GM18868 (cell line): ENCODE data around the gene APBA3.

ENCODE experiments used
- ATAC-seq: cut with Tn5 transposase; IDR thresholded peaks from one replicate; pipeline ENCODE4 v1.9.1; 2021; ENCODE audit warnings: mild to moderate bottlenecking, moderate library complexity; ENCODE audit not compliant: unreplicated experiment

APBA3 gene, protein sequence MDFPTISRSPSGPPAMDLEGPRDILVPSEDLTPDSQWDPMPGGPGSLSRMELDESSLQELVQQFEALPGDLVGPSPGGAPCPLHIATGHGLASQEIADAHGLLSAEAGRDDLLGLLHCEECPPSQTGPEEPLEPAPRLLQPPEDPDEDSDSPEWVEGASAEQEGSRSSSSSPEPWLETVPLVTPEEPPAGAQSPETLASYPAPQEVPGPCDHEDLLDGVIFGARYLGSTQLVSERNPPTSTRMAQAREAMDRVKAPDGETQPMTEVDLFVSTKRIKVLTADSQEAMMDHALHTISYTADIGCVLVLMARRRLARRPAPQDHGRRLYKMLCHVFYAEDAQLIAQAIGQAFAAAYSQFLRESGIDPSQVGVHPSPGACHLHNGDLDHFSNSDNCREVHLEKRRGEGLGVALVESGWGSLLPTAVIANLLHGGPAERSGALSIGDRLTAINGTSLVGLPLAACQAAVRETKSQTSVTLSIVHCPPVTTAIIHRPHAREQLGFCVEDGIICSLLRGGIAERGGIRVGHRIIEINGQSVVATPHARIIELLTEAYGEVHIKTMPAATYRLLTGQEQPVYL

DNA sequence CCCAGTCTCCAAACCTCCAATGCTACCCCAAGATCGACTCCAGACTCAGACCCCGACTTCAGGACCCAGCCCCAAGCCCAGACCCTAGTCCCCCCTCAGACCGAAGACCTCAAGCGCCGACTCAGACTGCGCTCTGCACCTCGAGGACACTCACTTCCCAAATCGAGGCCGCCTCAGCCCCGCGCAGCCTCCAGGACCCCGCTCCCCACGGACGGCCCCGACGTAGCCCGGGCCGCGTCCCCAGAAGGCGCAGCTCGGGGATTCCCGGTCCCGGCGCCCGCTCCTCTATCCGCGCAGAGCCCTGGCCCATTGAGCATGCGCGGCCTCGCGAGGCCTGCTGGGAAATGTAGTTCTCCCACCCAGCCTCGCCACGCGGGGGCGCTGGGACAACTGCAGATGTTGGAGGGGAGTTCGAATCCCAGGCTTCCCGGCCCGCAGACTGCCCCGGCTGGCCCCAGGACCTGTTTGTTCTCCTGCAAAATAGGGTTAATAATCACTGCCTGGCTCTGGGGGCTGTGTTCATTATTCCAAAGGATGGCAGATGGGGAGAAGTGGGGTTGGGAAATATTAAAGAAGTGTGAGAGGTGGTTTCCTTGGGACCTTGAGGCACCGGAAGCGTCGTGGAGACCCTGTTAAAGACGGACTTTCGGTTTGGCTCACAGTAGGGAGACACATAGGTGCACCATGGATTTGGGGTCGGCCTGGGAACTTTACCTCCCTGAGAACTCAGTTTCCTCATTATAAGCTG, at the start of gene APBA3:
Gene APBA3 (minus strand): TSS at position 311 of the 748 bp plus-strand sequence. CDS start 1,428 bp downstream, outside the sequence.
- ATAC-seq: peak; percentile 54

DNA sequence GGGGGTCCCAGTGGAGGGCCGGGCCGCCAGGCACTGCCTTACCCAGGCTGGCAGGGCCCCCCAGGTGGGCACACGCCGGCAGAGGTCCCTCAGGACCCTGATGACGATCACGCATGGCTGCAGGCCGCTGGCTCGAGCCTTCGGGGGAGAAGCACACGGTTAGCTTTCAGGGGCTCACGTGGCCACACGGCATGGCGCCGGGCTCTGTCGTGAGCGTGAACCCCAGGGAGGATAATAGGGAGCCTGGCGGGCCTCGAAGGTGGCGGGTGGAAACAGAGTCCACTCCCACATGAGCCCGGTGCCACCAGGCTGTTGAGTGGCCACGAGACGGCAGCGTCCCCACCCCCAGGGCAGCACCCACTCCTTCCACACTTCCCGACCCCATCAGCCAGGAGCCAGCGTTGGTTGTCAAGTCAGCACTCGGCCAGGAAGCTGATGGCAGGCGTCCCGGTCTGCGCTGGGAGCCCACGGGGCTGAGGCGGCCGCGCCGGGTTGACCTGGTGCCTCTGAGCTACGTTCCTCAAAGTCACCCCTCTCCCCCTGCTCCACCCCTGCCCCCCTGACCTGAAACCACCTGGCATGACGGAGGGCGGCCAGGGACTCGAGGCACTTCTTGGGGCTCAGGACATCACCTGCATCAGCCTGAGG, 49.3 kb upstream of the APBA3 start:
- ATAC-seq: no peak

DNA sequence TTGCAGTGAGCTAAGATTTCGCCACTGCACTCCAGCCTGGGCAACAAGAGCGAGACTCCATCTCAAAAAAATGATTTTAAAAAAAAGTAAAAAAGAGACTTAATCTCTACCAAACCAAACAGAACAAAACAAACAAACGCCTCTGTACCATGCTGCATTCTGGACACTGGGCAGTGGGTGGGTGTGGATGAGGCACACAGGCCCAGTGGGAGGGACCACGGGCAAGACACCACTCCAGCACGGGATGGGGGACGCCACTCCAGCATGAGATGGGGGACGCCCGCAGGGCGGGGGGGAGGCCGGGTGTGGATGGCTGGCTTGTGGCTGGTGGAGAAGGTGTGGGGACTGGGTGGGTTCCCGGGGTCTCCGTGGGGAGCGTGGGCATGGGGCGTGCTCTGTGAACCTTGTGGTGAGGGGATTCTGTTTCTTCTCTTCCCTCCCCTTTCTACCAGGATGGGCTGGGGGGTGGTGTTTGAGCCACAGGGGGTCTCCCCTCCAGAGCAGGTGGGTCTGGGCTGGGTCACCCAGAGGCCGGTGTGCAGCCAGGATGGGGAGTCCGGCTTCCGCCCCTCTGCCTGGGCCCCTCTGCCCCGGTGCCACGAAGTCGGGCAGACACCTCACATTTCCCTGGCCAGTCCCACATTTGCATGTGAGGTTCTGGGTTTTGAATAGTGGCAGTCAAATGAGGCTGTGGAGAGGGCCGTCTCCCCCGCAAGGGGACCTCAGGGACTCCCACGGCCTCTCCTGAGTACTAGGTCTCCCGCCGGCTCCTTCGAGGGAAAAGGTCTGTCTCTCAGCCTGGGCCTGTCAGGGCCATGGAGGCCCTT, 48.6 kb upstream of the APBA3 start:
- no peak for ATAC-seq

DNA sequence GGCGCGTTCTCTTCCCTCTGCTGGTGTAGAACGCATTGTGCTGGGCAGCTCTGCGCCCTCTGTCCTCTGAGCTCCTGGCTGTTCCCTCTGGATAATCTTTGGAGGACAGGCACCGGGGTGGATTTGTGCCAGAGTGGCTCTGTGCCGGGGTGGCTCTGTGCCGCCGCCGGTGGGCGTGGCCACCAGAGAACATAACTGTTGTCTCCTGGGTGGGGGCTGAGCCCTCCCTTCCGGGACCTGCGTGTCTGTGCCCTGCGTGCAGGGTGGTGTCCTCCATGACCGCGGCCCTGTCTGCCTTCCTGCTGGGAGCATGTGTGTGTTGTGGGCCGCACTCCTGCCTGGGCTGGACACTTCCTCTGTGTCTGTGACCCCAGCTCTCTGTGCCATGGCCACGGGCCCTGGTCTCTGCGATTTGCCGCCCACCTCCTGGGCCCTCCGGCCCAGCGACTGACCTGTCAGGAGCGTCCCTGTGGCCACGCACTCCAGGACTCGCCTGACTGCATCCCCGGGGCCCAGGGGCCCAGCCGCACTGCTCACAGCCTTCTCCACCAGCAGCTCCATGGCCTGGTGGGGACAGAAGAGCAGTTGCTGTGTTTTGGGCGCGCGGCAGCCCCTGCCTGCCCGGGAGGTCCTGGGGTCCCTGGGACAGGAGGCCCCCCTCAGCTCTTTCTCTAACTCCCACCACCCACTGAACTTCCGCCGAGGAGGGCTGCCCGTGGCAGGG, 47.1 kb upstream of the APBA3 start:
- ATAC-seq: no peak

DNA sequence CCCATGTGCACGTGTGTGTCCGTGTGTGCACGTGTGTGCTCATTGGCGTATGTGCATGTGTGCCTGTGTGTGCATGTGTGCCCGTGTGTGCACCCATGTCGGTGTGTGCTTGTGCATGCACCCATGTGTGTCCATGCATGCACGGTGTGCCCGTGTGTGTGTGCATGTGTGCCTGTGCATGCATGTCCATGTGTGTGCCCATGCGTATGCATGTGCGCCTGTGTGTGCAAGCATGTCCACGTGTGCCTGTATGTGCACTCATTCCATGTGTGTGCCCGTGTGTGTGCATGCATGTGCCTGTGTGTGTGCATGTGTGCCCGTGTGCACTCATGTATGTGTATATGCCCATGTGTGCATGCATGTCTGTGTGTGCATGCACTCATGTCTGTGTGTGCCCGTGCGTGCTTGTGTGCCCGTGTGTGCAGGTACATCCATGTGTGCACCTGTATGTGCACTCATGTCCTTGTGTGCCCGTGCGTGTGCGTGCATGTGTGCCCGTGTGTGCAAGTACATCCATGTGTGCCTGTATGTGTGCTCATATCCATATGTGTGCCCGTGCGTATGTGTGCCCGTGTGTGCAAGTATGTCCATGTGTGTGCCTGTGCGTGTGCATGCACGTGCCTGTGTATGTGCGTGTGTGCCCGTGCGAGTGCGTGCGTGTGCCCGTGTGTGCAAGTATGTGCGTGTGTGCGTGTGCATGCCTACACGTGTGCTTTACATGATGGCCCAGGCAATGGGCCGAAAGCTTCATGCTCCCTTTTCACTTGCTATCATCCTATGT, 46.3 kb upstream of the APBA3 start:
- ATAC-seq: no peak

DNA sequence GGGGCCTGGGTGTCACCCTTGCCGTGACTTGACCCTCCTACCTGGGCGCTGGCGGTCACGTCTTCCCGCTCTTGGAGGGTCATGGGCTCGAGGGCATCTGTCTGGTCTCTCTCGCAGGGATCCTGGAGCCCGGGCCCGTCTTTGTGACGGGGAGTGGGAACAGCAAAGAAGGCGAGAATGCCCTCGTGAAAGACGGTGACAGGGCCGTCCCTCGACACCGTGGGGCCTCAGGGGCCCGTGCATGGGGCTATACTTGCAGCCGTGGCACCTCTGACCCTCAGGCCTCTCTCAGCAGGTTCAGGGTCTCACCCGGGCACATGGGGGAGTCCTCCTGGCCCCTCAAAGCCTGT, 45.6 kb upstream of the APBA3 start:
- no peak for ATAC-seq

DNA sequence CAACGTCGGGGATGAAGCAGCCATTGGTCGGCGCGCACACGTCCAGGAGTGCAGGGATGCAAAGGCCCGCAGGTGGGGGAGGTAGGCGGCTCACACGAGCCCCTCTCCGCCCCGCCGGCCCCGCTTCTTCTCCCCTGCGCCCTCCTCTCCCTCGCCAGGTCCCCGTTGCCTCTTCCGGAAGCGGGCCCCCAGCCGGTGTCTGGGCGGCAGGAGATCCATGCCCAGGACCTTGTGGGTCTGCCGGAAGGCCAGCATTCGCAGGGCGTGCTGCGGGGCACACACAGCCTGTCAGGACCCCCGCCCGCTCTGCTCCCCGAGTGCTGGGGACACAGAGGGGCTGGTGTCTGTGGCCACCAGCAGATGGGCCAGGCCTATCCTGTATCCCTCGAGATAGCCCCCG, 44.4 kb upstream of the APBA3 start:
- ATAC-seq: no peak

DNA sequence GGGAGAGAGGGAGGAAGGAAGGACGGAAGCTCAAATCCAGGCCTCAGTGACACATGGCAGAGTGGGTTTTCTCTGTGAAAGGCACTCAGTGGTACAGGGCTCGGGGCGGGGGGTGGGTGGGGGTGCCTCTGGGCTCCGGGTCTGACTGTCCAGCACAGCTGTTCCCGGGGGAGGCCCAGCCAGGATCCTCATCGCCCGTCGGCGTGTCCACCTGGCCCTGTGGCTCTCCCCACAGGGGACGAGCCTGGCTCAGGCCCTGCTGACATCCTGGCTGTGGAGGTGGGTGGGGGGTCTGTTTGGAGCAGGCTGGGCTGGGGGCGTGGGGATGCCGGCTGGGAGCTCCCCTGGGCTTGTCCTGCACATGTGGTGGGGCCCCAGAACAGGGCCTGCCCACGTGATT, 42.9 kb upstream of the APBA3 start:
- no peak for ATAC-seq

DNA sequence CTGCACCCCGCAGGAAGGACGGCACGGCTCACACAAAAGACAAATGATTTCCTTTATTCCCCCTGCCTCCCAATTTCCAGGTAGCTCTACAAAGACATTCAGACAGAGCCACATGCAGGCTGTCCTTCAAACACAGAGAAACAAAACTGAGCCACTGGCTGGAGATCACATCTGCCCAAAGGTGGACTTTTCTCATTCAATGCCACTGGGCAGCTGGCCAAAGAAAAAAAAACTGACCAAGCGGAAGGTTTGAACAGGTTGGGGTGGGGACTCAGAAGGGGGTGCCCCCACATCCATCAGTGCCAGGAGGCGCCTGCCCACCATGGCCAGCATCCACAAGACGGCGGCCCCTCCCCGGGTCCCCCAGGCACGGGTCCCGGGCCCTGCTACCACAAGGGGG, 42.5 kb upstream of the APBA3 start:
- no peak for ATAC-seq

DNA sequence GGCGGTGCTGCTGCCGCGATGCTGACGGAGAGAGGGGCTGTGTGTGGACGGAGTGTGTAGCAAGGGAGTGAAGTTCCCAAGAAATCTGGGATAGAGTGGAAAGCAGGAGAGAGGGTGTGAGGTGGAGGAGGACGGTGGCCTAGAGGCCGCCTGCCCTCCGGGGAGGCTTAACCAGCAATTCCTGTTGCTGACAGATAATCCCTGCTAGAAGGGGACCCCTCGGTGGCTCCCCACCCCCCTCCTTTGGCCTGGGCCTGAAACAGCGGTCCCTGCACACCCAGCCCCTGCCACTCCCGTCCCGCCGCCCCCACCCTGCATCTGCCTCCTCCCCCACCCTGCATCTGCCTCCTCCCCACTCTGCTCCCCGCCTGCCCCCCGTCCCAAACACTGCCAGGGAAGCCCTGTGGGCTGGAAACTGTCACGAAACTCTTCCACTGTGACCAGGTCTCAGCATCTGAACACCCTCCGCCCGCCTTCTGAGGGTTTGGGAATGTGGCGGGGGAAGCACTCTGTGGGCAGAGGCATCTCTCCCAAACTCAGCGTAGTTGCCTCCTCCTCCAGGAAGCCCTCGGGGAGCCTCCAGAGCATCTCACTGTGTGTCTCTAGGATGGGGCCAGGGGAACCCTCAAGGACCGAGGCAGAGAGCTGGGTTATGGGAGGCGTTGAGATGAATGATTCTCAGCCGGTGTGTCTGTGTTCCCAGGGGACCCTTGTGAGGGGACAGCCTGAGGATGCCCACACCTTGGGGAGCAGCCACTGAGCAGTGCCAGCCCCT, 41.8 kb upstream of the APBA3 start:
- no peak for ATAC-seq

DNA sequence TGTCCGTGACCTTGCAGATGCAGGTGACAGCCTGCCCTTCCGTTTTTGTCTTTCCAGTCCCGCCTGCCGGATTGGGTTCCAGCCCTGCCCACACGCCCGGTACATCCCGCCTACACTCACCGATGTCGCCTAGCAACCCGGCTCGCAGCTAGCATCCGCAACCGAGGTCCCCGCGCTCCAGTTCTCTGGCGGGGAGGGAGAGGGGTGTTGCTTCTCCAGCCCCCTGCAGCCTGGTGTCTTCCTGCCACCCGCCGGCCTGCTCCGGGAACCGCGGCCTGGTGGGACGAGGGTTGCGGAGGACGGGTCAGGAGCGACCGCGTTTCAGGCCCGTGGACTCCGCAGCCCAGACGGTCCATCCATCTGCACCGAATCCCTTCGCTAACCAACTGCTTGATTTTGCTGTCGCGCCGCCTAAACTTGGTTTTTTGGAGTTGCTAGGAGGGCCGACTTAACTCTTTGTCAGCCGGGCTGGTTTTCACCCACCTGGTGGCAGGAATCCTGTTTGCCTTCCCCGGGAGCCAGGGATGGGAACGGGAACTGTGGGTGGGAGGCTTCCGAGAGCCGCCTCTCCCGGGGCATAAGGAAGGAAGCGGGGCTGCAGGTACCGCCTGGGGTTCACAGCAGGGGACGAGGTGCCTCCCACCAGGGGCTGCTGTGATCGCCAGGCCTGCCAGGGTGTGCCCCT, 40.1 kb upstream of the APBA3 start:
- no peak for ATAC-seq

DNA sequence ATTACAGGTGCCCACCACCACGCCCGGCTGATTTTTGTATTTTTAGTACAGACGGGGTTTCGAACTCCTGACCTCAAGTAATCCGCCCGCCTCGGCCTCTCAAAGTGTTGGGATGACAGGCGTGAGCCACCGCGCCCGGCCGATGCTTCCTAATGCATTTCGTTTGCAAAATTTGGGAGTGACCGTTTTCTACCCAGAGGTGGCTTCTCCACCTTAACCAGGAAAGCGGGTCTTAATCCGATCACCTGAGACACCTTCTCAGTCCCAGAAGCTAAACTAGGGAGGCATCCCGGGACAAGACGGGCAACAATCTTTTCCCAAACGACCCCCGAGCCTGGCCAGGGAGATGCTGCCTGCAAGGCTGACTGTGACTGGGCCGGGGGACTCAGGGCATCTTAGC, 39.5 kb upstream of the APBA3 start:
- no peak for ATAC-seq

DNA sequence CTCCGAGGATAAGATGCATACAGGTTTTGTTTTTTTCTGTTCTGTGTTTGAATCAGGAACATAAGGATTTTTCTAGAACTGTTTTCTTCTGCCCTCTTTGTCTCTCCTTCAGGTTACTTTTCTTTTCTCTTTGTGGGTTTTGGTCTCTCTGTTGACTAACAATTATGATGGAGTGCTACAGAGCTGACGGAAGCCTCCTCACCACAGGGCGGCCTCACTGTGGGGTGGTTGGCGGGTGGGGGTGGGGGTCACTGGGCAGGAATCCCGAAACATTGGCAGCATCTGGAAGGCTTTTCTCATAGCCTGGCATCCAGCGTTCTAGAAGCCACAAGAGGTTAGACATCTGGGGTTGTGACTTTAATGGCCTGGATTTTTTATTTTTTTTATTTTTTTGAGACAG, 36.6 kb upstream of the APBA3 start:
- no peak for ATAC-seq

DNA sequence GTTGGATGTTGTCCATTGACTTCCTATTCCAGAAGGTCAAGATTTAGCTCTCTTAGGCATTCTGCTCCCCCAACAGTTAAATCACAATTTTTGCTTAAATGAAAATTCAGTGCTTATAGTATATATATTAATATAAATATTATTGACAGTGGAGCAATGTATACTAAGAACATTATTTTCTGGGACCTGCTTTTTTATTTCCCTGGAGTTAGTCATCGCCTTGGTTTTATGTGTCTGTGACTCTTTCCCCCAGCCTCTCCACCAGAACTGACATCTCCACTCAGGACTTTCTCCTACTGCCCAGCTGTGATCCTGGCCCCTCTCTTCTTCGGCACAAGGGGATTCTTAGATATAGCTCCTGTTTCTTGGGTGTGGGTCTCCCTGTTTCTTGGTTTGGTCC, 34.9 kb upstream of the APBA3 start:
- ATAC-seq: no peak

DNA sequence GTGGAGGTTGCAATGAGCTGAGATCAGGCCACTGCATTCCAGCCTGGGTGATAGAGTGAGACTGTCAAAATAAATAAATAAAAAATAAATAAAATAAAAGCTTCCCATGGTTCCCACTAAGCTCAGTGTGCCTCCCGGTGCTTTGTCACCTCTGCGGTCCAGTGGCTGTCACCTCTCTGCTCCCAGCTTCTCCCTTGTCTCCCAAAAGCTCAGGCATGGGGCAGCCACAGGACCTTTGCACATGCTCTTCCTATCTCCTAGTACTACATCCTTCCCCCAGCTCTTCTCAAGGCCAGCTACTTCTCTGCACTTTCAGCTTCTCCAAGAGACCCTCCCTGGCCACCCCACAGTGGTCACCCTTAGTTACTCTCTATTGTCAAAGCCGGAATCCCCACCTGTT, 32.3 kb upstream of the APBA3 start:
- no peak for ATAC-seq

DNA sequence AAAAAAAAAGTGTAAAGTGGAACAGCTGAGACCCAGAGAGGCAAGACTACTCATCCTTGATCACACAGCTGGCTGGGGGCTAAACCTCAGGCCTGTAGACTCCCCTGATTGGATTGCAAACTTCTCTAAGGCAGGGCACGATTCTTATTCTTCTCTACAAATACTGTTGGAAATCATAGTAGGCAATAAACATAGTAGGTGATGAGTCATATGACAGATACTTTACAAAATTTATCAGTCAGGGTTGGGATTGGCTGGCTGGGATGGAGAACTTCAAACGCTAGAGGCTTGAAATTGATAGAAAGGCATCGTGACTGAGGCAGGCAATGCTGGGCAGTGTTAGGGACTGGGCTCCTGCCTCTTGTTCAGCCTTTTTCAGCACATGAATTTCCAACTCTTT, 30.6 kb upstream of the APBA3 start:
- no peak for ATAC-seq

DNA sequence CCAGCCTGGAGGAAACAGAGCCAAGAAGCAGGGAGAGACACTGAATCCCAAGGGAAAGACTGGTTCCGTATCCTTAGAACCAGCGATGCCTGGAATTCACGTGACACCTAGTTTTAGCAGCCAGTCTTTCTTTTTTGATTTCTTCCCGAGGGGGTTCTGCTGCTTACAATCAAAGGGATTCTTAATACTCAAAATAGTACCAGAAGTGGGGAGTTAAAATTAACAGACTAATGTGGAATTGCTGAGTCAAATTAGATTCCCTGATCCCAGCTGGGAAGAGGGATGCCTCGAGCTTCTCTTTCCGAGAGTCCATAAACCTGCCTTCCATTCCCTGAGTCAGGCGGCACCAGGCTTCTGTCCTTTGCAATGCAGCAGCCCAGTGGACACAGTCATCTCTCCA, 29.4 kb upstream of the APBA3 start:
- ATAC-seq: no peak

DNA sequence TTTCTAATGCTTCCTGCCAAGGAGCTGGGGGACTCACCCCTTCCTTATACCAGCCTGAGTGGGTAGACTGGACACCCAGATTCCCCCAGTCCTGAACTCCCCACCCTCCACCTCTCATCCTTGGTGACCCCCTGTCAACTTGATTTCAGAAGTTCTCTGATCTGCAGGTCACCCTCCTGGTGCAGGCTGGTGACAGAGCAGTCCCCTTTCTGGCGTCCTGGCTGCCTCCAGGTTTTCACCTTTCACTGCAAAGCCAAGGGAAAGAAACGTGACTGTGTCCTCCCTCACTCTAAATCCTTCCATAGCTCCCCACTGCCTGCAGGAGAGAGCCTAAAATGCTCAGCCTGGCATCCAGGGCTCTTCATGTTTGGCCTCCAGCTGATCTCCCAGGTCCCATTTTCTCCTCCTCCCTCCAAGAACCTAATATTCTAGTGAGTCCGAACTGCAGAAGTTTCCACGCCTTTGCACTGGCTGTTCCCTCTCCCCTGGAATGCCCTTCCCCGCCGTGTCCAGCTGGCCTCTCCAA, 28.8 kb upstream of the APBA3 start:
- ATAC-seq: no peak
